IMR-90 (cell line): ENCODE measurements around the gene TANGO2. TPM values are rescaled to one million over a fixed set of nuclear protein-coding genes. Genes with fewer than 3 reads are reported as not detected.

Source experiments
- ATAC-seq: fragments of 200-7000 bp; cut with Tn5 transposase; 2 replicates; pipeline ENCODE4 v1.9.1; 2020; ENCODE audit warnings: low read depth, mild to moderate bottlenecking, moderate library complexity
- BruUV-seq: library from RNA; stranded (reverse); fragments of 400-500 nt; replicated peaks from 2 replicates; lab custom pipeline; 2021; lab: Mats Ljungman, UMichigan
- CTCF ChIA-PET: fragments of 300-600 bp; formaldehyde crosslinking; extraction: SDS; loops from one replicate; lab custom pipeline; 2021; ENCODE audit warnings: antibody characterized with exemption; lab: Yijun Ruan, JAX
- POLR2A ChIA-PET: fragments of 300-600 bp; sonication (Branson Sonifier 250); formaldehyde crosslinking; loops from one replicate; lab custom pipeline; 2022; ENCODE audit warnings: antibody characterized with exemption; ENCODE audit not compliant: unreplicated experiment; lab: Charles Lee
- DNase-seq: peaks from one replicate; pipeline ENCODE4 v3.0.0; 2013
- H2AFZ ChIP-seq: replicated peaks from 2 replicates; pipeline ENCODE3; 2013; ENCODE audit warnings: low read length, mild to moderate bottlenecking; ENCODE audit not compliant: poor library complexity
- H2AK5ac ChIP-seq: 2 replicates; pipeline ENCODE4 v1.6.1; 2013; ENCODE audit warnings: low read depth, low read length, inconsistent platforms
- H2AK9ac ChIP-seq: replicated peaks from 2 replicates; pipeline ENCODE3; 2013; ENCODE audit warnings: mild to moderate bottlenecking, low read depth, low read length, moderate library complexity; ENCODE audit not compliant: poor library complexity
- H2BK120ac ChIP-seq: 2 replicates; pipeline ENCODE4 v1.6.1; 2013; ENCODE audit warnings: low read depth, low read length, inconsistent platforms
- H2BK15ac ChIP-seq: 3 replicates; pipeline ENCODE4 v1.6.1; 2013; ENCODE audit warnings: low read depth, low read length, inconsistent platforms
- H2BK20ac ChIP-seq: 2 replicates; pipeline ENCODE4 v1.6.1; 2013; ENCODE audit warnings: low read depth, mild to moderate bottlenecking, inconsistent platforms, low read length, moderate library complexity
- H2BK5ac ChIP-seq: 2 replicates; pipeline ENCODE4 v1.6.1; 2013; ENCODE audit warnings: mild to moderate bottlenecking, low read depth, low read length, inconsistent platforms; ENCODE audit not compliant: poor library complexity, severe bottlenecking
- H3K14ac ChIP-seq: replicated peaks from 2 replicates; pipeline ENCODE4 v1.6.1; 2013; ENCODE audit warnings: low read depth, low read length, inconsistent platforms
- H3K18ac ChIP-seq: 2 replicates; pipeline ENCODE4 v1.6.1; 2013; ENCODE audit warnings: low read depth, low read length, control low read depth
- H3K23ac ChIP-seq: 2 replicates; pipeline ENCODE4 v1.6.1; 2013; ENCODE audit warnings: low read depth, low read length, inconsistent platforms
- H3K27ac ChIP-seq: 2 replicates; pipeline ENCODE4 v1.5.1; 2013; ENCODE audit warnings: mild to moderate bottlenecking, control low read depth, low read length; ENCODE audit not compliant: insufficient read depth
- H3K27me3 ChIP-seq: 2 replicates; pipeline ENCODE4 v1.6.1; 2013; ENCODE audit warnings: low read length; ENCODE audit not compliant: control insufficient read depth, insufficient read depth
- H3K36me3 ChIP-seq: 2 replicates; pipeline ENCODE4 v1.6.1; 2013; ENCODE audit warnings: low read length, mixed read lengths; ENCODE audit not compliant: control insufficient read depth, insufficient read depth
- H3K4ac ChIP-seq: 2 replicates; pipeline ENCODE4 v1.6.1; 2013; ENCODE audit warnings: low read depth, low read length, inconsistent platforms
- H3K4me1 ChIP-seq: 2 replicates; pipeline ENCODE4 v1.6.1; 2013; ENCODE audit warnings: low read length, mixed read lengths; ENCODE audit not compliant: control insufficient read depth, insufficient read depth
- H3K4me2 ChIP-seq: 2 replicates; pipeline ENCODE4 v1.6.1; 2013; ENCODE audit warnings: low read depth, mild to moderate bottlenecking, control low read depth, low read length, moderate library complexity
- H3K4me3 ChIP-seq: 2 replicates; pipeline ENCODE4 v1.5.1; 2013; ENCODE audit warnings: low read depth, mild to moderate bottlenecking, control low read depth, low read length, moderate library complexity; ENCODE audit not compliant: insufficient read depth
- H3K56ac ChIP-seq: 2 replicates; pipeline ENCODE4 v1.6.1; 2013; ENCODE audit warnings: low read length, inconsistent platforms; ENCODE audit not compliant: insufficient read depth; ENCODE audit errors: extremely low read depth
- H3K79me1 ChIP-seq, 2 experiments: 2 replicates each; pipeline ENCODE4 v1.6.1; 2013; ENCODE audit warnings: low read length in 2 of 2, inconsistent platforms in 1 of 2, low read depth in 1 of 2
- H3K9ac ChIP-seq: 2 replicates; pipeline ENCODE4 v1.6.1; 2013; ENCODE audit warnings: low read depth, low read length, control low read depth
- H3K9me1 ChIP-seq: 2 replicates; pipeline ENCODE4 v1.6.1; 2013; ENCODE audit warnings: low read length, inconsistent platforms; ENCODE audit not compliant: insufficient read depth
- H3K9me3 ChIP-seq: 2 replicates; pipeline ENCODE4 v1.6.1; 2013; ENCODE audit warnings: low read length; ENCODE audit not compliant: control insufficient read depth, insufficient read depth
- H4K20me1 ChIP-seq: 2 replicates; pipeline ENCODE4 v1.6.1; 2013; ENCODE audit warnings: low read length, inconsistent platforms; ENCODE audit not compliant: insufficient read depth
- H4K5ac ChIP-seq: 2 replicates; pipeline ENCODE4 v1.6.1; 2013; ENCODE audit warnings: mild to moderate bottlenecking, low read depth, low read length, control low read depth
- H4K8ac ChIP-seq, 2 experiments: 2 replicates each; pipeline ENCODE4 v1.6.1; 2013; ENCODE audit warnings: low read depth in 2 of 2, low read length in 2 of 2, control low read depth in 1 of 2, inconsistent platforms in 1 of 2
- H4K91ac ChIP-seq: 2 replicates; pipeline ENCODE4 v1.6.1; 2013; ENCODE audit warnings: low read depth, low read length, inconsistent platforms; ENCODE audit not compliant: insufficient read depth
- CHD1 ChIP-seq: IDR thresholded peaks from 2 replicates; pipeline ENCODE4 v1.6.1; 2012; ENCODE audit warnings: low read depth, low read length, improper control_type of control experiment
- FOS ChIP-seq: fragments of 150-350 bp; IDR thresholded peaks from 2 replicates; pipeline ENCODE4 v1.6.1; 2016; ENCODE audit warnings: low read depth, low read length
- MAFK ChIP-seq: IDR thresholded peaks from 2 replicates; pipeline ENCODE4 v1.6.1; 2012; ENCODE audit warnings: low read depth, low read length, improper control_type of control experiment
- MAZ ChIP-seq: IDR thresholded peaks from 2 replicates; pipeline ENCODE4 v1.6.1; 2012; ENCODE audit warnings: low read depth, mild to moderate bottlenecking, low read length, improper control_type of control experiment, moderate library complexity, borderline replicate concordance
- MXI1 ChIP-seq: IDR thresholded peaks from 2 replicates; pipeline ENCODE4 v1.6.1; 2012; ENCODE audit warnings: low read depth, mild to moderate bottlenecking, low read length, moderate library complexity, borderline replicate concordance
- POLR2A ChIP-seq: IDR thresholded peaks from 2 replicates; pipeline ENCODE4 v1.6.1; 2012; ENCODE audit warnings: mild to moderate bottlenecking, low read depth, low read length
- RCOR1 ChIP-seq: IDR thresholded peaks from 2 replicates; pipeline ENCODE4 v1.6.1; 2012; ENCODE audit warnings: mild to moderate bottlenecking, low read length, improper control_type of control experiment; ENCODE audit not compliant: insufficient replicate concordance
- RFX5 ChIP-seq: IDR thresholded peaks from 2 replicates; pipeline ENCODE4 v1.8.0; 2012; ENCODE audit warnings: low read depth, mild to moderate bottlenecking, low read length, moderate library complexity
- SMC3 ChIP-seq: fragments of 150-350 bp; IDR thresholded peaks from 2 replicates; pipeline ENCODE4 v1.6.1; 2016; ENCODE audit warnings: low read depth, mild to moderate bottlenecking, antibody characterized with exemption, low read length, moderate library complexity
- WGBS, 2 experiments: methylation state at CpG; one replicate each; pipeline versions ENCODE4 v1.1.5 to v1.1.7; 2013; ENCODE audit warnings: missing lambda C conversion rate in 2 of 2; ENCODE audit not compliant: insufficient read length in 1 of 2; ENCODE audit errors: extremely low coverage in 2 of 2; 5-methylcytosine and 5-hydroxymethylcytosine counted together
- dilution Hi-C: fragments of 300-500 bp; cut with HindIII; formaldehyde crosslinking; loops from one replicate; pipeline ENCODE4 v1.14.3; 2018; ENCODE audit warnings: low sequenced_read_pairs; ENCODE audit not compliant: unreplicated experiment
- in situ Hi-C: fragments of 300-500 bp; cut with MboI; formaldehyde crosslinking; loops from 3 replicates; pipeline ENCODE4 v1.14.3; 2019; ENCODE audit warnings: low sequenced_read_pairs, inconsistent platforms, mixed read lengths
- intact Hi-C: fragments of 100-400 bp; cut with micrococcal nuclease; formaldehyde crosslinking; loops from 2 replicates; pipeline ENCODE4 v1.10.0; 2022
- polyA plus RNA-seq, 3 experiments: library from polyadenylated mRNA; depleted of rRNA; stranded (reverse); fragments of >200 nt; gene quantifications; 2 replicates each; pipeline ENCODE4 v1.2.3, GENCODE V29; 2012; ENCODE audit warnings: low replicate concordance in 1 of 3
- total RNA-seq: library from RNA; depleted of rRNA; stranded (reverse); fragments of >200 nt; gene quantifications from 2 replicates; pipeline ENCODE4 v1.2.3, GENCODE V29; 2012
- TF ChIP-seq, protein P1 (sequence below): conservative IDR thresholded peaks from 2 replicates; pipeline ENCODE4 v1.5.1; 2012; ENCODE audit warnings: mild to moderate bottlenecking, low read depth, low read length, improper control_type of control experiment
- TF ChIP-seq, protein P2 (sequence below): fragments of 150-350 bp; IDR thresholded peaks from 2 replicates; pipeline ENCODE4 v1.6.1; 2016; ENCODE audit warnings: low read depth, mild to moderate bottlenecking, low read length, moderate library complexity, borderline replicate concordance
- TF ChIP-seq, protein P3 (sequence below): fragments of 150-350 bp; IDR thresholded peaks from 2 replicates; pipeline ENCODE4 v1.6.1; 2017; ENCODE audit warnings: mild to moderate bottlenecking, antibody characterized with exemption, low read length, low read depth

The TANGO2 gene
- total and polyA plus RNA-seq, 2 of the 4 experiments (the other 2 are of a cell fraction): 45.1 to 75.1 TPM

DNA sequence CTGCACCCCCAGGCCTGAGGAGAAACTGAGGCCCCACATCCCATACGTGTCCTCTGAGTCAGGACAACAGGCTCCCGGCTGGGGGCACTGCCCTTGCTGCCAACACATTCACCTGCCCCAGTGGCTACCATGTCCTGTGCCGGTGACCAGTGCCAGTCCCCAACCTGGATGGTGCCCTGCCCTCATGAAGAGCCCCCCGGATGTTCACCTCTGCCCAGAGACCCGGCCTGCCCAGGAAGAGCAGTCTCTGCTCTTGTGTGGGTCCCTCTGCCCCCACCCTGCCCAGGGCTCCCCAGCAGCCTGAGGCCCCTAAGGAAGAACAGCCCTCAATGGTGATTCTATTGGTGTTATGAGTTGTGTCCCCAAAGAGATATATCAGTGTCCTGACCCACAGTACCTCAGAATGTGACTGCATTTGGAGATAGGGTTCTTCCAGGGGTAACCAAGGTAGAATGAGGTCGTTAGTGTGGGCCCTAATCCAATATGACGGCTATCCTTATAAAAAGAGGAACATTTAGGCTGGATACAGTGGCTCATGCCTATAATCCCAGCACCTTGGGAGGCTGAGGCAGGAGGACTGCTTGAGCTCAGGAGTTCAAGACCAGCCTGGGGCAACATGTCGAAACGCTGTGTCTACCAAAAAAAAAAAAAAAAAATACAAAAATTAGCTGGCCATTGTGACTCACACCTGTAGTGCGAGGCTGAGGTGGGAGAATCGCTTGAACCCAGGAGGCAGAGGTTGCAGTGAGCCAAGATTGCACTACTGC, 45.9 kb downstream of the TANGO2 start:
- no peak overlapping the region for H3K23ac ChIP-seq
- H3K4me3 ChIP-seq: no peak overlapping the region
- DNase-seq (no peak), ATAC-seq (no peak)
- H3K79me1 ChIP-seq: no peaks in the 10 kb centered on the region
- H3K4ac ChIP-seq: no peak overlapping the region
- no TSS peak for BruUV-seq
- H2BK5ac ChIP-seq: no peak overlapping the region
- no peak overlapping the region for H2BK15ac ChIP-seq
- H3K9me1 ChIP-seq: peaks cover 9% of the 10 kb centered on the region
- no peak overlapping the region for H4K8ac ChIP-seq
- no peak overlapping the region for H3K14ac ChIP-seq
- ChIA-PET POLR2A (no interaction called here), CTCF (no interaction called here)
- no peaks in the 10 kb centered on the region for H4K20me1 ChIP-seq
- no peak overlapping the region for H4K91ac ChIP-seq
- H2AK5ac ChIP-seq: no peak overlapping the region
- peaks cover 22% of the 10 kb centered on the region for H3K36me3 ChIP-seq
- H2BK120ac ChIP-seq: no peak overlapping the region
- no peaks in the 10 kb centered on the region for H3K9me3 ChIP-seq
- H3K56ac ChIP-seq: no peak overlapping the region
- intact Hi-C loops (no loop called here), in situ Hi-C loops (no loop called here), dilution Hi-C loops (no loop called here)
- H2AK9ac ChIP-seq: no peak overlapping the region
- no peak overlapping the region for H3K4me2 ChIP-seq
- no peaks in the 10 kb centered on the region for H3K4me1 ChIP-seq
- H3K27me3 ChIP-seq: no peaks in the 10 kb centered on the region
- H2BK20ac ChIP-seq: no peak overlapping the region
- H4K5ac ChIP-seq: no peak overlapping the region
- 82% methylated on average over 4 of the region's 11 CpGs; no CpG with 5 or more reads in 1 of the 2 experiments for WGBS, 2 experiments
- H3K27ac ChIP-seq: no peak overlapping the region
- H3K18ac ChIP-seq: no peak overlapping the region
- H2AFZ ChIP-seq: no peak overlapping the region
- H3K9ac ChIP-seq: no peak overlapping the region
- TF ChIP-seq, protein P1, sequence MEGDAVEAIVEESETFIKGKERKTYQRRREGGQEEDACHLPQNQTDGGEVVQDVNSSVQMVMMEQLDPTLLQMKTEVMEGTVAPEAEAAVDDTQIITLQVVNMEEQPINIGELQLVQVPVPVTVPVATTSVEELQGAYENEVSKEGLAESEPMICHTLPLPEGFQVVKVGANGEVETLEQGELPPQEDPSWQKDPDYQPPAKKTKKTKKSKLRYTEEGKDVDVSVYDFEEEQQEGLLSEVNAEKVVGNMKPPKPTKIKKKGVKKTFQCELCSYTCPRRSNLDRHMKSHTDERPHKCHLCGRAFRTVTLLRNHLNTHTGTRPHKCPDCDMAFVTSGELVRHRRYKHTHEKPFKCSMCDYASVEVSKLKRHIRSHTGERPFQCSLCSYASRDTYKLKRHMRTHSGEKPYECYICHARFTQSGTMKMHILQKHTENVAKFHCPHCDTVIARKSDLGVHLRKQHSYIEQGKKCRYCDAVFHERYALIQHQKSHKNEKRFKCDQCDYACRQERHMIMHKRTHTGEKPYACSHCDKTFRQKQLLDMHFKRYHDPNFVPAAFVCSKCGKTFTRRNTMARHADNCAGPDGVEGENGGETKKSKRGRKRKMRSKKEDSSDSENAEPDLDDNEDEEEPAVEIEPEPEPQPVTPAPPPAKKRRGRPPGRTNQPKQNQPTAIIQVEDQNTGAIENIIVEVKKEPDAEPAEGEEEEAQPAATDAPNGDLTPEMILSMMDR: no peak
- TF ChIP-seq RCOR1: no peak
- no peak for TF ChIP-seq CHD1
- no peak for TF ChIP-seq FOS
- TF ChIP-seq MAZ: no peak
- TF ChIP-seq MXI1: no peak
- no peak for TF ChIP-seq POLR2A
- no peak for TF ChIP-seq SMC3
- no peak for TF ChIP-seq MAFK
- TF ChIP-seq, protein P2, sequence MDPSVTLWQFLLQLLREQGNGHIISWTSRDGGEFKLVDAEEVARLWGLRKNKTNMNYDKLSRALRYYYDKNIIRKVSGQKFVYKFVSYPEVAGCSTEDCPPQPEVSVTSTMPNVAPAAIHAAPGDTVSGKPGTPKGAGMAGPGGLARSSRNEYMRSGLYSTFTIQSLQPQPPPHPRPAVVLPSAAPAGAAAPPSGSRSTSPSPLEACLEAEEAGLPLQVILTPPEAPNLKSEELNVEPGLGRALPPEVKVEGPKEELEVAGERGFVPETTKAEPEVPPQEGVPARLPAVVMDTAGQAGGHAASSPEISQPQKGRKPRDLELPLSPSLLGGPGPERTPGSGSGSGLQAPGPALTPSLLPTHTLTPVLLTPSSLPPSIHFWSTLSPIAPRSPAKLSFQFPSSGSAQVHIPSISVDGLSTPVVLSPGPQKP: no peak
- TF ChIP-seq, protein P3, sequence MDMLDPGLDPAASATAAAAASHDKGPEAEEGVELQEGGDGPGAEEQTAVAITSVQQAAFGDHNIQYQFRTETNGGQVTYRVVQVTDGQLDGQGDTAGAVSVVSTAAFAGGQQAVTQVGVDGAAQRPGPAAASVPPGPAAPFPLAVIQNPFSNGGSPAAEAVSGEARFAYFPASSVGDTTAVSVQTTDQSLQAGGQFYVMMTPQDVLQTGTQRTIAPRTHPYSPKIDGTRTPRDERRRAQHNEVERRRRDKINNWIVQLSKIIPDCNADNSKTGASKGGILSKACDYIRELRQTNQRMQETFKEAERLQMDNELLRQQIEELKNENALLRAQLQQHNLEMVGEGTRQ: no peak
- TF ChIP-seq RFX5: no peak
